Measurements from ENCODE around the gene CDH4. TPM values are rescaled to one million over a fixed set of nuclear protein-coding genes. Genes with fewer than 3 reads are reported as not detected.

The CDH4 gene
- total and polyA plus RNA-seq, 9 of the 15 experiments (the other 6 are each of a cell fraction or from before 2014, with no cell fraction given): 0.04 TPM; not detected in 8

- in situ Hi-C loops (cut with MboI): no loop called here
- intact Hi-C loops (cut with micrococcal nuclease): no loop called here
- H3K4me1 ChIP-seq (replicated peaks in 1 of 2; ENCODE audit: control insufficient read depth in 2 of 2, insufficient read depth in 2 of 2, low read length in 2 of 2): peaks cover 0 to 4% of the 10 kb centered on the region in 2 experiments; a peak in 1 of 5 replicates
- no peak overlapping the region for H3K27ac ChIP-seq (ENCODE audit: extremely low read depth, low read depth, low read length)
- H3K9ac ChIP-seq (ENCODE audit: insufficient read depth in 1 of 2, low read depth in 2 of 2, low read length in 2 of 2): no peak overlapping the region
- no peak overlapping the region for H3K4me2 ChIP-seq (ENCODE audit: insufficient read depth, low read length)
- no peak for FAIRE-seq
- 1% methylated on average over 15 of the region's 15 CpGs for WGBS (ENCODE audit: insufficient coverage, low coverage, missing lambda C conversion rate)
- ChIA-PET CTCF (ENCODE audit: low intra/inter-chr PET ratio) (no interaction called here), POLR2A (no interaction called here)
- no peaks in the 10 kb centered on the region for H3K36me3 ChIP-seq (ENCODE audit: control insufficient read depth, insufficient read depth, low read length)
- peaks cover 13 to 74% of the 10 kb centered on the region in 2 experiments; a peak in 4 of 5 replicates for H3K27me3 ChIP-seq (ENCODE audit: control insufficient read depth in 2 of 2, insufficient read depth in 2 of 2, low read length in 2 of 2)
- no peak overlapping the region for H3K4me3 ChIP-seq
- no peak for TF ChIP-seq MNT (conservative IDR thresholded peaks at IDR 0.05)
- no peak for TF ChIP-seq HMBOX1 (IDR thresholded peaks at IDR 0.05)
- no TSS peak for BruUV-seq (replicated peaks)
- H3K9me1 ChIP-seq (ENCODE audit: control insufficient read depth, insufficient read depth, low read length): no peaks in the 10 kb centered on the region
- DNase-seq (ENCODE audit: extremely low read depth in 1 of 4, low spot score in 3 of 4): no peak
- no peaks in the 10 kb centered on the region for H3K79me2 ChIP-seq (ENCODE audit: control insufficient read depth, insufficient read depth, low read length)
- no peak for ATAC-seq
- H3K9me3 ChIP-seq (replicated peaks; ENCODE audit: control insufficient read depth, insufficient read depth, low read depth, low read length): no peaks in the 10 kb centered on the region
- H2AFZ ChIP-seq (ENCODE audit: low read depth, low read length): no peak overlapping the region
- peaks cover 3% of the 10 kb centered on the region; the same call in 1 of the 2 replicates for H4K20me1 ChIP-seq (replicated peaks; ENCODE audit: control insufficient read depth, insufficient read depth, low read length)
Measured at GRCh38 chr20:61846074-61846473, 594.0 kb downstream of the CDH4 start.
